Endothelial cell (in vitro differentiated cells): ENCODE data around the gene SCAI. TPM values are rescaled to one million over a fixed set of nuclear protein-coding genes. Genes with fewer than 3 reads are reported as not detected.

Experiments
- DNase-seq: peaks from one replicate; pipeline ENCODE4 v3.0.0; 2021; ENCODE audit warnings: low spot score
- H3K27ac Mint-ChIP-seq: one replicate; pipeline ENCODE4 v1.8.0; 2021; ENCODE audit warnings: mixed read lengths, inconsistent platforms; ENCODE audit not compliant: unreplicated experiment
- H3K27me3 Mint-ChIP-seq: one replicate; pipeline ENCODE4 v1.8.0; 2021; ENCODE audit warnings: mild to moderate bottlenecking, moderate library complexity, mixed read lengths, inconsistent platforms; ENCODE audit not compliant: unreplicated experiment
- H3K36me3 Mint-ChIP-seq: one replicate; pipeline ENCODE4 v1.8.0; 2021; ENCODE audit warnings: mild to moderate bottlenecking, low read depth, mixed read lengths, inconsistent platforms; ENCODE audit not compliant: unreplicated experiment
- H3K4me1 Mint-ChIP-seq: one replicate; pipeline ENCODE4 v1.8.0; 2021; ENCODE audit warnings: mild to moderate bottlenecking, mixed read lengths, inconsistent platforms; ENCODE audit not compliant: unreplicated experiment
- H3K4me3 Mint-ChIP-seq: one replicate; pipeline ENCODE4 v1.8.0; 2021; ENCODE audit warnings: mild to moderate bottlenecking, mixed read lengths, inconsistent platforms; ENCODE audit not compliant: unreplicated experiment
- H3K9me3 Mint-ChIP-seq: one replicate; pipeline ENCODE4 v1.8.0; 2021; ENCODE audit warnings: mixed read lengths, inconsistent platforms; ENCODE audit not compliant: unreplicated experiment
- CTCF ChIP-seq: fragments of 200-600 bp; sonication (generic); IDR thresholded peaks from one replicate; pipeline ENCODE4 v1.5.0; 2021; ENCODE audit warnings: antibody characterized with exemption; ENCODE audit not compliant: unreplicated experiment
- total RNA-seq: library from RNA; stranded (reverse); fragmentation: NEBNext Ultra II Directional; extraction: Animal tissue kit (Norgen Biotek cat#: 25700); gene quantifications from one replicate; pipeline ENCODE4 v1.2.1, GENCODE V29; 2021; ENCODE audit not compliant: unreplicated experiment

SCAI gene
- total RNA-seq, 1 donor from 2014 or later = 12.3 TPM

GRCh38 chr9:125106285-125106893 is 36.9 kb downstream of the SCAI start:
- no peak overlapping the region for H3K4me3 Mint-ChIP-seq
- H3K27ac Mint-ChIP-seq = no peak overlapping the region
- H3K27me3 Mint-ChIP-seq = peaks cover 1% of the 10 kb centered on the region
- no peaks in the 10 kb centered on the region for H3K9me3 Mint-ChIP-seq
- no peak for DNase-seq
- peaks cover 6% of the 10 kb centered on the region for H3K36me3 Mint-ChIP-seq
- no peaks in the 10 kb centered on the region for H3K4me1 Mint-ChIP-seq
- no peak for TF ChIP-seq CTCF

- H3K27ac Mint-ChIP-seq = no peak overlapping the region
- no peaks in the 10 kb centered on the region for H3K36me3 Mint-ChIP-seq
- H3K4me1 Mint-ChIP-seq = no peaks in the 10 kb centered on the region
- no peak overlapping the region for H3K4me3 Mint-ChIP-seq
- peaks cover 1% of the 10 kb centered on the region for H3K27me3 Mint-ChIP-seq
- TF ChIP-seq CTCF = no peak
- no peaks in the 10 kb centered on the region for H3K9me3 Mint-ChIP-seq
- no peak for DNase-seq
These were observed 39.4 kb downstream of the SCAI start for GRCh38 chr9:125103770-125104460.

- H3K9me3 Mint-ChIP-seq = no peaks in the 10 kb centered on the region
- no peaks in the 10 kb centered on the region for H3K36me3 Mint-ChIP-seq
- DNase-seq = no peak
- peaks cover 1% of the 10 kb centered on the region for H3K27me3 Mint-ChIP-seq
- H3K4me3 Mint-ChIP-seq = no peak overlapping the region
- H3K27ac Mint-ChIP-seq = no peak overlapping the region
- TF ChIP-seq CTCF = no peak
- no peaks in the 10 kb centered on the region for H3K4me1 Mint-ChIP-seq
These were observed 40.3 kb downstream of the SCAI start for GRCh38 chr9:125103021-125103420.

GRCh38 chr9:125100822-125101221 is 42.5 kb downstream of the SCAI start:
- Mint-ChIP-seq H3K27ac (no peak overlapping the region), H3K4me3 (no peak overlapping the region), H3K36me3 (peaks cover 8% of the 10 kb centered on the region), H3K27me3 (no peaks in the 10 kb centered on the region), H3K4me1 (no peaks in the 10 kb centered on the region), H3K9me3 (no peaks in the 10 kb centered on the region)
- DNase-seq = no peak
- TF ChIP-seq CTCF = no peak

- Mint-ChIP-seq H3K9me3 (no peaks in the 10 kb centered on the region), H3K4me1 (no peaks in the 10 kb centered on the region), H3K27me3 (no peaks in the 10 kb centered on the region), H3K27ac (no peak overlapping the region), H3K4me3 (no peak overlapping the region), H3K36me3 (peaks cover 16% of the 10 kb centered on the region)
- no peak for TF ChIP-seq CTCF
- DNase-seq = no peak
These were observed 43.5 kb downstream of the SCAI start for GRCh38 chr9:125099816-125100215.
